ENCODE data around the gene KRT78.

The KRT78 gene

GRCh38 chr12:52828591-52829021, 20.2 kb downstream of the KRT78 start:
- FAIRE-seq: no peak
- no peak for TF ChIP-seq POLR2A (IDR thresholded peaks at IDR 0.05; ENCODE audit: low read depth, low read length)
- DNase-seq (ENCODE audit: insufficient read length, low spot score): no peak

DNA sequence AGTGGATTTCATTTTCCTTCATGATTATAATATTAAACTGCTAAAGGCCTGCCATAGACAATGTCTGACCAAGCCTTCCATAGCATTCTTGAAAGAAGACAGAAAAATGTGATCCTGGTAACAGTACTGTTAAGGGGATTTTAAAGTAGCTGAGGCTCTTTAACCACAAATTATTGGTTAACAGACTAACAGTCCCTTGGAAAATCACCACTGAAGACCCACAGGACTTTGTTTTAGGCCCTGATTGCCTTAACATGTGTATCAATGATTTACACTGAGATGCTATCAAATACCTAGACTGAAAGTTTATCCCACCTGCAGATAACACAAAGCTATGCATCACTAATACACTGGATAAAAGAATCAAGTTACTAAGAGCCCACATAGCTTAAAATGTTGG, 20.6 kb downstream of the KRT78 start:
- TF ChIP-seq POLR2A (IDR thresholded peaks at IDR 0.05; ENCODE audit: low read depth, low read length): no peak
- DNase-seq (ENCODE audit: insufficient read length, low spot score): no peak
- FAIRE-seq: no peak

GRCh38 chr12:52827499-52828090, 21.2 kb downstream of the KRT78 start:
- TF ChIP-seq POLR2A (IDR thresholded peaks at IDR 0.05; ENCODE audit: low read depth, low read length): no peak
- FAIRE-seq: no peak

DNA sequence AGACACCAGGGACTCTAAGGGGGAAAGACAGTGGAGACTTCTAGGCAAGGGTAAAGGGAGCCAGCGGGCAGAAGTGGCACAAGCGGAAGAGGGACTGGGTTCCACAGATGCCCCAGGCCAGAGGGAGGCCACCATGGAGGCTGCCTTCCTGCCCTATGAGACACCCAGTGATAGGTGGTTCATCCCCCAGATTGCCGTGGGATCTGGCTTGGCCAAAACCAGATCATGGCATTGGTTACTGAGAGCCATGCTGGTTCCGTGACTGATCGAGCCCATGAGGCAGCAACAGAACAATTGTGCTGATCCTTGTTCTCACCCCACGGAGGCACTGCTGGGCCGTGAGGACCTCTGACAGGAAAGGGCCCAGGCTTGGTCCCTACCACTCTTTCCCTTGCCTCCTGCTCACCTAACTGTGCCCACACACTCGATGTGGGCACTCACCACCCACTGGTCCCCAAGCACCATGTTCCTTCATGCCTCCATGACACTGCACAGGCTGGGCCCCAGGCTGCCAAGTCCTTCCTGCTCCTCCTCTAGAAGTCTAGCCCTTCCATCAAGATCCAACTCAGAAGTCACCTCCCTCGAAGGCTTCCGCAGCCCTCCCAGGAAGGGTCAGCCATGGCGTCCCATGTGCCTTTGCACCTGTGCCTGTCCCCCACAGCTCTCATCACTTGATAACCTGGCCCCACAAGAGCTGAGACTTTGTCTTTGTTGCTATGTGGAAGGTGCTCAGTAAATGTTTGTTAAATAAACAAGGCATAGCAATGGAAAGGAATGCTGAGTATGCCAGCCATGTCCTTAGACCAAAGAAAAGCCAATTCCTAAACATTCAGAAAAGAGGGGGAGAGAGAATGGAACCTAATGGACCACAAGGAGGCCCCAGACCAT, 21.9 kb downstream of the KRT78 start:
- no peak for DNase-seq (ENCODE audit: insufficient read length, low spot score)

More at GRCh38 chr12:52827499-52828090, 21.2 kb downstream of the KRT78 start:
- no peak for DNase-seq (ENCODE audit: insufficient read length, low spot score)

DNA sequence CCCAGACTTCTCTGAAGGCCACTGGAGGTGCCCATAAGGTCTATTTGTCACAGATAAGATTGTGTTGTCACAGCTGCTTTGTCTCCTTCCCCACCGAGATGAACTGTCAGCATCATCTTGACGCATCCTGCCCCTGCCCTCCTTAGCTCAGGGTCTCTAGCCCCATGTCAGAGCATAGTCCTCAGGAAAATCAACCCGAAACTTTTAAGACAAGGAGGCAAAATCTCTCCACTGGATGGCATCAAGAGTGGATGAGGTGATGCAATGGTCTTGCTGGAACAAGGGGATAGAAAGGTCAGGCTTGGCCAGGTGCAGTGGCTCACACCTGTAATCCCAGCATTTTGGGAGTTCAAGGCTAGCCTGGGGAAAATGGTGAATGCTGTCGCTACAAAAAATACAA, 22.8 kb downstream of the KRT78 start:
- DNase-seq (ENCODE audit: insufficient read length, low spot score) (no peak), FAIRE-seq (no peak)
- no peak for TF ChIP-seq POLR2A (IDR thresholded peaks at IDR 0.05; ENCODE audit: low read depth, low read length)

More for the DNA sequence above, 21.9 kb downstream of the KRT78 start:
- FAIRE-seq: no peak
- no peak for TF ChIP-seq POLR2A (IDR thresholded peaks at IDR 0.05; ENCODE audit: low read depth, low read length)

DNA sequence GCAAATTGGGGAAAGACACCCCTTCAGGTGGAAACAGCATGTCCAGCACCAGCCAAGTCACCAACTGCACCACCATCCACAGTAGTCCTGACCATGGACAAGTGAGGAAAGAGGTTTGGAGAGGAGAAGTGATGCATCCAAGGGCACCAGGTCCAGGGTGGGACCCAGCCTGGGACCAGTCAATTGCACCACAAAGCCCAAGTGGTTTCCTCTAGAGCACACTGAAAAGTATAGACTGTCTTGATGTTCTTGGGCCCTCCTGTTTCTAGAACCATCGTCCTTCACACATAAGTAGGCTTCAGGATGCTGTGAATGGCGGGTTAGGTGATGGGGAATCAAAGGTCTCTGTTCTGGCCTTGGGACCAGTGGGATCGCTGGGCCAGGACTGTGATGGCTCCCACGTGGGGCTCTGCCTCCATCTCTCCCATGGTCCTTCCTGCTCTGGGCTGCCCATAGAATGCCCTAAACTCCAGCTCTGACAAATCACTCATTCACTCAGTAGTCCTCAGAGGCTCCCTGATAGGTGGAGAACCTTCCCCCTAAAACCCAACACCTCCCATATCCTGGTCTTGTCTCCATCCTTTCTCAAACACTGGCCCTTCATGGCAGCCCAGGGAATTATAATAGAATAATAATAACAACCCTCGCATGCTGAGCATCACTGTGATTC, 23.9 kb downstream of the KRT78 start:
- TF ChIP-seq POLR2A (IDR thresholded peaks at IDR 0.05; ENCODE audit: low read depth, low read length): no peak
- FAIRE-seq (no peak), DNase-seq (ENCODE audit: insufficient read length, low spot score) (no peak)

GRCh38 chr12:52823761-52824450, 24.9 kb downstream of the KRT78 start:
- FAIRE-seq (no peak), DNase-seq (ENCODE audit: insufficient read length, low spot score) (no peak)
- TF ChIP-seq POLR2A (IDR thresholded peaks at IDR 0.05; ENCODE audit: low read depth, low read length): no peak

GRCh38 chr12:52822771-52823510, 25.9 kb downstream of the KRT78 start:
- no peak for TF ChIP-seq POLR2A (IDR thresholded peaks at IDR 0.05; ENCODE audit: low read depth, low read length)
- FAIRE-seq (no peak), DNase-seq (ENCODE audit: insufficient read length, low spot score) (no peak)

GRCh38 chr12:52821826-52822660, 26.8 kb downstream of the KRT78 start:
- DNase-seq (ENCODE audit: insufficient read length, low spot score): peak; percentile 38
- no peak for TF ChIP-seq POLR2A (IDR thresholded peaks at IDR 0.05; ENCODE audit: low read depth, low read length)
- no peak for FAIRE-seq

- no peak for TF ChIP-seq POLR2A (IDR thresholded peaks at IDR 0.05; ENCODE audit: low read depth, low read length)
- DNase-seq (ENCODE audit: insufficient read length, low spot score) (no peak), FAIRE-seq (no peak)
These were observed 27.6 kb downstream of the KRT78 start for GRCh38 chr12:52821071-52821730.

GRCh38 chr12:52820521-52820920, 28.3 kb downstream of the KRT78 start:
- no peak for FAIRE-seq

More at GRCh38 chr12:52820521-52820920, 28.3 kb downstream of the KRT78 start:
- TF ChIP-seq POLR2A (IDR thresholded peaks at IDR 0.05; ENCODE audit: low read depth, low read length): no peak
- DNase-seq (ENCODE audit: insufficient read length, low spot score): no peak
